GM12878 (cell line): ENCODE results near the gene DNAH17. TPM values are rescaled to one million over a fixed set of nuclear protein-coding genes. Genes with fewer than 3 reads are reported as not detected.

Experiments
- ATAC-seq: fragments of 200-7000 bp; cut with Tn5 transposase; 3 replicates; pipeline ENCODE4 v1.9.1; 2020; ENCODE audit warnings: mild to moderate bottlenecking, moderate library complexity
- BruUV-seq: library from RNA; stranded (reverse); fragments of 400-500 nt; replicated peaks from 2 replicates; lab custom pipeline; 2021; lab: Mats Ljungman, UMichigan
- CTCF ChIA-PET: fragments of 300-600 bp; sonication (Branson Sonifier 250); formaldehyde crosslinking; extraction: SDS; loops from one replicate; lab custom pipeline; 2021; ENCODE audit warnings: inconsistent platforms; lab: Yijun Ruan, JAX
- POLR2A ChIA-PET: fragments of 350-600 bp; formaldehyde crosslinking; extraction: SDS; loops from one replicate; lab custom pipeline; 2021; ENCODE audit warnings: inconsistent platforms; lab: Charles Lee
- RAD21 ChIA-PET: fragments of 300-600 bp; sonication (Branson Sonifier 250); formaldehyde crosslinking; loops from one replicate; lab custom pipeline; 2023; ENCODE audit warnings: antibody characterized with exemption; ENCODE audit not compliant: unreplicated experiment; lab: Charles Lee
- SMC1A ChIA-PET: fragments of 300-600 bp; sonication (Branson Sonifier 250); formaldehyde crosslinking; loops from one replicate; lab custom pipeline; 2023; ENCODE audit not compliant: unreplicated experiment, uncharacterized antibody; lab: Charles Lee
- DNase-seq: peaks from one replicate; pipeline ENCODE4 v3.0.0-alpha.2; 2011; ENCODE audit warnings: low read depth, low spot score
- FAIRE-seq: peaks from 3 replicates; lab custom pipeline; 2011; peaks lifted over from hg19 to GRCh38; lab: Jason Lieb, UNC
- H2AFZ ChIP-seq: 2 replicates; pipeline ENCODE4 v1.6.0; 2011; ENCODE audit warnings: low read depth, low read length, control low read depth; ENCODE audit not compliant: control insufficient read depth
- H3K27ac ChIP-seq: 2 replicates; pipeline ENCODE4 v1.5.1; 2011; ENCODE audit warnings: control low read depth; ENCODE audit not compliant: control insufficient read depth, insufficient read depth
- H3K27me3 ChIP-seq, 2 experiments: replicated peaks in 1 of 2; 2 replicates each; pipeline versions ENCODE4 v1.6.0 to v1.6.1; 2011; ENCODE audit warnings: low read length in 1 of 2; ENCODE audit not compliant: control insufficient read depth in 2 of 2, insufficient read depth in 2 of 2
- H3K36me3 ChIP-seq, 2 experiments: 2 replicates each; pipeline ENCODE4 v1.5.1; 2011; ENCODE audit warnings: low read length in 1 of 2; ENCODE audit not compliant: control insufficient read depth in 2 of 2, insufficient read depth in 2 of 2
- H3K4me1 ChIP-seq: 2 replicates; pipeline ENCODE4 v1.6.1; 2011; ENCODE audit warnings: mild to moderate bottlenecking, low read length, moderate library complexity, mixed read lengths; ENCODE audit not compliant: control insufficient read depth, insufficient read depth
- H3K4me2 ChIP-seq: 2 replicates; pipeline ENCODE4 v1.6.0; 2011; ENCODE audit warnings: control low read depth; ENCODE audit not compliant: control insufficient read depth, insufficient read depth
- H3K4me3 ChIP-seq: fragments of 200-600 bp; sonication (generic); 2 replicates; pipeline ENCODE4 v1.5.1; 2016
- H3K79me2 ChIP-seq: 2 replicates; pipeline ENCODE4 v1.6.0; 2011; ENCODE audit warnings: low read length; ENCODE audit not compliant: control insufficient read depth, insufficient read depth
- H3K9ac ChIP-seq: 2 replicates; pipeline ENCODE4 v1.8.0; 2011; ENCODE audit warnings: low read length, control low read depth, mixed read lengths; ENCODE audit not compliant: control insufficient read depth, insufficient read depth
- H3K9me3 ChIP-seq: replicated peaks from 3 replicates; pipeline ENCODE4 v1.5.1; 2011; ENCODE audit warnings: mild to moderate bottlenecking, low read length; ENCODE audit not compliant: control insufficient read depth, insufficient read depth
- H4K20me1 ChIP-seq: 2 replicates; pipeline ENCODE4 v1.6.0; 2011; ENCODE audit not compliant: control insufficient read depth, insufficient read depth
- EZH2 ChIP-seq: IDR thresholded peaks from 2 replicates; pipeline ENCODE4 v1.6.1; 2012; ENCODE audit warnings: low read depth, mild to moderate bottlenecking, control low read depth, inconsistent platforms, low read length, borderline replicate concordance; ENCODE audit not compliant: control insufficient read depth
- IRF3 ChIP-seq: fragments of 450-650 bp; IDR thresholded peaks from 2 replicates; pipeline ENCODE4 v1.6.1; 2014; ENCODE audit warnings: mild to moderate bottlenecking
- MEF2A ChIP-seq: IDR thresholded peaks from 2 replicates; pipeline ENCODE4 v1.6.1; 2011; ENCODE audit warnings: low read depth, mild to moderate bottlenecking, low read length, moderate library complexity; ENCODE audit not compliant: insufficient read depth
- MEF2B ChIP-seq: fragments of 450-650 bp; IDR thresholded peaks from 2 replicates; pipeline ENCODE4 v1.6.1; 2018; ENCODE audit warnings: mild to moderate bottlenecking, moderate library complexity; ENCODE audit not compliant: partially characterized antibody, poor library complexity, severe bottlenecking
- MTA2 ChIP-seq: fragments of 450-650 bp; IDR thresholded peaks from 2 replicates; pipeline ENCODE4 v1.6.1; 2016; ENCODE audit warnings: low read depth, mild to moderate bottlenecking, moderate library complexity
- NBN ChIP-seq: fragments of 450-650 bp; IDR thresholded peaks from 2 replicates; pipeline ENCODE4 v1.6.1; 2016
- NKRF ChIP-seq: fragments of 450-650 bp; conservative IDR thresholded peaks from 2 replicates; pipeline ENCODE4 v1.6.1; 2017; ENCODE audit warnings: mild to moderate bottlenecking, moderate library complexity
- RELB ChIP-seq: fragments of 450-650 bp; IDR thresholded peaks from 2 replicates; pipeline ENCODE4 v1.6.1; 2017; ENCODE audit warnings: low read depth, mild to moderate bottlenecking, moderate library complexity
- ZNF207 ChIP-seq: fragments of 450-650 bp; IDR thresholded peaks from 2 replicates; pipeline ENCODE4 v1.6.1; 2014; ENCODE audit warnings: antibody characterized with exemption, mild to moderate bottlenecking, borderline replicate concordance
- ZNF384 ChIP-seq: IDR thresholded peaks from 2 replicates; pipeline ENCODE4 v1.6.1; 2012; ENCODE audit warnings: low read depth, mild to moderate bottlenecking, low read length, improper control_type of control experiment, borderline replicate concordance
- WGBS: methylation state at CpG from one replicate; pipeline ENCODE4 v1.1.6; 2016; ENCODE audit warnings: low lambda C conversion rate; ENCODE audit not compliant: insufficient replicate concordance, insufficient coverage; ENCODE audit errors: missing lambda C conversion rate; 5-methylcytosine and 5-hydroxymethylcytosine counted together
- in situ Hi-C: fragments of 300-500 bp; cut with MboI; formaldehyde crosslinking; loops from 9 replicates; pipeline ENCODE4 v1.14.3; 2018; ENCODE audit warnings: mixed read lengths
- intact Hi-C: fragments of 100-400 bp; cut with micrococcal nuclease; formaldehyde crosslinking; loops from one replicate; pipeline ENCODE4 v1.14.2; 2022; ENCODE audit not compliant: unreplicated experiment
- polyA plus RNA-seq, 11 experiments: library from polyadenylated mRNA; depleted of rRNA in 4 of 11; unstranded in 6 of 11; stranded (reverse) in 5 of 11; fragments of >200 nt; fragmentation: Nextera tagmentation in 4 of 11; fragmentation: Illumina TruSeq in 1 of 11; extraction: Ambion mirVana in 4 of 11; extraction: Trizol in 1 of 11; gene quantifications; 1 replicate in 1 of 11; 2 replicates in 10 of 11; pipeline versions ENCODE4 v1.2.1 to v1.2.3, GENCODE V29; 2011 to 2016; ENCODE audit warnings: inconsistent platforms in 2 of 11, missing spikeins in 2 of 11, low read depth in 1 of 11
- total RNA-seq, 4 experiments: library from RNA; depleted of rRNA in 3 of 4; stranded (reverse); fragments of >200 nt in 3 of 4; fragmentation: Illumina TruSeq in 1 of 4; extraction: Trizol in 1 of 4; gene quantifications; 2 replicates each; pipeline versions ENCODE4 v1.2.1 to v1.2.3, GENCODE V29; 2013 to 2021

Gene DNAH17
- total and polyA plus RNA-seq, 10 of the 15 experiments (the other 5 are each of a cell fraction or from before 2014, with no cell fraction given), result 0.16 to 2.9 (median 0.56) TPM

GRCh38 chr17:78572239-78573205 is 4.7 kb downstream of the DNAH17 start:
- H3K4me1 ChIP-seq, result no peaks in the 10 kb centered on the region
- ATAC-seq (no peak), DNase-seq (no peak), FAIRE-seq (no peak)
- ChIA-PET SMC1A (no interaction called here), RAD21 (interaction anchor here (0.6 kb wide), 1 partner anchor 44 kb away, joined by 3 read pairs; no protein-coding TSS in a partner anchor), CTCF (no interaction called here), POLR2A (no interaction called here)
- H4K20me1 ChIP-seq, result no peaks in the 10 kb centered on the region
- in situ Hi-C loops, result no loop called here
- no peak overlapping the region for H3K9ac ChIP-seq
- no peak overlapping the region for H3K4me3 ChIP-seq
- no peaks in the 10 kb centered on the region for H3K79me2 ChIP-seq
- BruUV-seq, result no TSS peak
- H3K4me2 ChIP-seq, result no peak overlapping the region
- intact Hi-C loops, result no loop called here
- H3K9me3 ChIP-seq, result no peaks in the 10 kb centered on the region
- no peaks in the 10 kb centered on the region for H3K36me3 ChIP-seq
- 41% methylated on average over 18 of the region's 20 CpGs for WGBS
- H2AFZ ChIP-seq, result no peak overlapping the region
- TF ChIP-seq EZH2, result no peak
- TF ChIP-seq MEF2B, result peak; percentile 47
- no peak overlapping the region for H3K27ac ChIP-seq
- no peaks in the 10 kb centered on the region; a peak in 3 of 4 replicates for H3K27me3 ChIP-seq

GRCh38 chr17:78571329-78571728 is 5.9 kb downstream of the DNAH17 start:
- Histone ChIP-seq H3K27ac (no peak overlapping the region), H3K36me3 (no peaks in the 10 kb centered on the region), H3K27me3 (peaks cover 0 to 2% of the 10 kb centered on the region in 2 experiments; a peak in 3 of 4 replicates), H3K4me1 (no peaks in the 10 kb centered on the region), H2AFZ (no peak overlapping the region), H3K9ac (no peak overlapping the region), H4K20me1 (no peaks in the 10 kb centered on the region), H3K4me3 (no peak overlapping the region), H3K9me3 (no peaks in the 10 kb centered on the region), H3K79me2 (no peaks in the 10 kb centered on the region), H3K4me2 (no peak overlapping the region)
- SMC1A ChIA-PET, result no interaction called here
- FAIRE-seq (no peak), DNase-seq (no peak), ATAC-seq (no peak)
- in situ Hi-C loops, result no loop called here
- TF ChIP-seq RELB, result no peak
- TF ChIP-seq NBN, result no peak
- no peak for TF ChIP-seq ZNF207
- no peak for TF ChIP-seq MTA2
- TF ChIP-seq IRF3, result no peak
- TF ChIP-seq MEF2A, result no peak
- no peak for TF ChIP-seq NKRF
- TF ChIP-seq ZNF384, result no peak
- no TSS peak for BruUV-seq
- RAD21 ChIA-PET, result no interaction called here
- 18% methylated on average over 13 of the region's 13 CpGs for WGBS
- POLR2A ChIA-PET, result no interaction called here
- intact Hi-C loops, result no loop called here
- CTCF ChIA-PET, result no interaction called here
